HepG2 (cell line): ENCODE results near the gene GMEB1. TPM values are rescaled to one million over a fixed set of nuclear protein-coding genes. Genes with fewer than 3 reads are reported as not detected.

Source experiments
- DPF2 ChIP-seq: sonication (generic); formaldehyde crosslinking; IDR thresholded peaks from 2 replicates; pipeline ENCODE4 v1.4.0; 2020; ENCODE audit warnings: mild to moderate bottlenecking, low read depth, missing genetic modification reagents, borderline replicate concordance
- FOXM1 ChIP-seq: sonication (generic); formaldehyde crosslinking; IDR thresholded peaks from 2 replicates; pipeline ENCODE4 v1.5.0; 2020; ENCODE audit warnings: missing genetic modification reagents
- GATAD2A ChIP-seq: IDR thresholded peaks from 2 replicates; pipeline ENCODE4 v1.6.1; 2016
- HNF4G ChIP-seq, 2 experiments: sonication (generic) in 1 of 2; formaldehyde crosslinking in 1 of 2; IDR thresholded peaks; 2 replicates each; pipeline versions ENCODE4 v1.4.0 to v1.6.1; 2011 to 2020; ENCODE audit warnings: borderline replicate concordance in 2 of 2, low read depth in 2 of 2, mild to moderate bottlenecking in 2 of 2, low read length in 1 of 2, missing genetic modification reagents in 1 of 2, moderate library complexity in 1 of 2
- JARID2 ChIP-seq: sonication (generic); formaldehyde crosslinking; IDR thresholded peaks from 2 replicates; pipeline ENCODE4 v1.8.1; 2023; ENCODE audit warnings: missing genetic modification reagents, inconsistent platforms; ENCODE audit not compliant: insufficient replicate concordance
- KDM1A ChIP-seq: IDR thresholded peaks from 2 replicates; pipeline ENCODE4 v1.6.1; 2016; ENCODE audit warnings: missing compliant biosample characterization
- LRRFIP1 ChIP-seq: sonication (generic); formaldehyde crosslinking; conservative IDR thresholded peaks from 2 replicates; pipeline ENCODE4 v1.4.0; 2020; ENCODE audit warnings: missing genetic modification reagents
- SAP130 ChIP-seq: IDR thresholded peaks from 2 replicates; pipeline ENCODE4 v1.6.1; 2016; ENCODE audit warnings: low read depth
- ZBTB20 ChIP-seq: sonication (generic); formaldehyde crosslinking; IDR thresholded peaks from 2 replicates; pipeline ENCODE4 v1.8.1; 2023; ENCODE audit warnings: missing genetic modification reagents, low read depth, mild to moderate bottlenecking, borderline replicate concordance
- ZFP91 ChIP-seq: sonication (generic); formaldehyde crosslinking; IDR thresholded peaks from 2 replicates; pipeline ENCODE4 v1.9.0; 2022; ENCODE audit warnings: missing genetic modification reagents, mild to moderate bottlenecking, borderline replicate concordance
- ZNF546 ChIP-seq: sonication (generic); formaldehyde crosslinking; conservative IDR thresholded peaks from 2 replicates; pipeline ENCODE4 v1.8.1; 2023; ENCODE audit warnings: mild to moderate bottlenecking, missing genetic modification reagents
- ZNF572 ChIP-seq: sonication (generic); formaldehyde crosslinking; IDR thresholded peaks from 2 replicates; pipeline ENCODE4 v1.5.1; 2020; ENCODE audit warnings: mild to moderate bottlenecking, missing genetic modification reagents
- ZNF775 ChIP-seq: sonication (generic); formaldehyde crosslinking; IDR thresholded peaks from 2 replicates; pipeline ENCODE4 v1.4.0; 2020; ENCODE audit warnings: missing genetic modification reagents, mild to moderate bottlenecking, moderate library complexity, borderline replicate concordance
- ZNF780A ChIP-seq: sonication (generic); formaldehyde crosslinking; IDR thresholded peaks from 2 replicates; pipeline ENCODE4 v1.8.0; 2022; ENCODE audit warnings: mild to moderate bottlenecking, missing genetic modification reagents, moderate library complexity
- ZNF83 ChIP-seq: sonication (generic); formaldehyde crosslinking; IDR thresholded peaks from 2 replicates; pipeline ENCODE4 v1.4.0; 2020; ENCODE audit warnings: missing genetic modification reagents, mild to moderate bottlenecking, borderline replicate concordance
- polyA plus RNA-seq, 8 experiments: library from polyadenylated mRNA; depleted of rRNA in 3 of 8; stranded (reverse) in 7 of 8; unstranded in 1 of 8; fragments of >200 nt; fragmentation: Illumina TruSeq in 4 of 8; extraction: Trizol in 4 of 8; gene quantifications; 2 replicates each; pipeline versions ENCODE4 v1.2.1 to v1.2.3, GENCODE V29; 2011 to 2016; ENCODE audit warnings: low read depth in 4 of 8, missing spikeins in 1 of 8, mixed read lengths in 1 of 8; ENCODE audit not compliant: insufficient read depth in 1 of 8
- total RNA-seq, 5 experiments: library from RNA; depleted of rRNA; stranded (reverse); fragments of >200 nt; fragmentation: Illumina TruSeq; extraction: Trizol; gene quantifications; 2 replicates each; pipeline ENCODE4 v1.2.3, GENCODE V29; 2016; ENCODE audit warnings: low read depth in 1 of 5
- TF ChIP-seq, protein P1 (sequence below): sonication (generic); formaldehyde crosslinking; IDR thresholded peaks from 2 replicates; pipeline ENCODE4 v1.4.0; 2020; ENCODE audit warnings: low read depth, mild to moderate bottlenecking, missing genetic modification reagents
- TF ChIP-seq, protein P2 (sequence below): sonication (generic); formaldehyde crosslinking; IDR thresholded peaks from 2 replicates; pipeline ENCODE4; 2020; ENCODE audit warnings: missing genetic modification reagents, mild to moderate bottlenecking, borderline replicate concordance
- TF ChIP-seq, protein P3 (sequence below): IDR thresholded peaks from 2 replicates; pipeline ENCODE4 v1.6.1; 2016; ENCODE audit warnings: missing compliant biosample characterization, missing genetic modification reagents, borderline replicate concordance

The GMEB1 gene
- total and polyA plus RNA-seq, 2 of the 13 experiments (the other 11 are each of a cell fraction or from before 2014, with no cell fraction given): 3.0 to 6.0 TPM

DNA sequence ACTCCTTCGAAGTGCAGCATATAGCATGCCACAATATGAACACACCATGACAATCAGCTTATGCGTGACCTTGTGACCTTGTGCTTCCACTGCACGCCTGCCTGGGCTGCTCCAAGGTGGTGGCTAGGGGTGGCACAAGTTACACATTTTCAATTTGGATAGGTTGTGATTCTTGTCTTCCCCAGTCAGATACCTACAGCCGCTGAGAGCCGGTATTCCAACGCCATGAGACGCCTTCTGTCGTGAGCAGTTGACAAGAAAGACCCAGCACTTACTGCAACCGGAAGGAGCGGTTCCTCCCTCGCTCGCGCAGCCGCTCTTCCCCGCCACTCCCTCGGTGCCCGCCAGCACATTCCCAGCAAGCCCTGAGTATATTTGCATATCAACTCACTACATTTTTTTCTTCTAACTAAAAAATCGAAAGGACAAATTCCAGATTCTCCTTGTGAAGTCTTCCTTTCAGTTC is 20.5 kb upstream of the GMEB1 start (continued):
- TF ChIP-seq, protein P1, sequence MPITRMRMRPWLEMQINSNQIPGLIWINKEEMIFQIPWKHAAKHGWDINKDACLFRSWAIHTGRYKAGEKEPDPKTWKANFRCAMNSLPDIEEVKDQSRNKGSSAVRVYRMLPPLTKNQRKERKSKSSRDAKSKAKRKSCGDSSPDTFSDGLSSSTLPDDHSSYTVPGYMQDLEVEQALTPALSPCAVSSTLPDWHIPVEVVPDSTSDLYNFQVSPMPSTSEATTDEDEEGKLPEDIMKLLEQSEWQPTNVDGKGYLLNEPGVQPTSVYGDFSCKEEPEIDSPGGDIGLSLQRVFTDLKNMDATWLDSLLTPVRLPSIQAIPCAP: no peak
- TF ChIP-seq ZNF83 (CRISPR knock-in tag) (0 out of 2 replicates have a peak, but pooled peaks have one; percentile 53), LRRFIP1 (no peak), ZBTB20 (CRISPR knock-in tag) (no peak), DPF2 (CRISPR knock-in tag) (no peak), FOXM1 (no peak), GATAD2A (CRISPR knock-in tag) (peak; percentile 3; the same call in 1 of the 2 replicates), ZFP91 (CRISPR knock-in tag) (no peak; the same call in 1 of the 2 replicates), ZNF546 (CRISPR knock-in tag) (peak; percentile 57; the same call in 1 of the 2 replicates), ZNF780A (peak; percentile 57; the same call in 1 of the 2 replicates), HNF4G (IDR thresholded peaks at IDR 0.05; ENCODE audit: borderline replicate concordance, low read depth, low read length) (no peak), HNF4G (CRISPR knock-in tag; IDR thresholded peaks at IDR 0.05; ENCODE audit: borderline replicate concordance, low read depth) (no peak), ZNF572 (CRISPR knock-in tag) (no peak), SAP130 (CRISPR knock-in tag) (peak; percentile 78; the same call in 1 of the 2 replicates), KDM1A (CRISPR knock-in tag) (no peak), JARID2 (CRISPR knock-in tag) (no peak), ZNF775 (CRISPR knock-in tag) (no peak)
- TF ChIP-seq, protein P2, sequence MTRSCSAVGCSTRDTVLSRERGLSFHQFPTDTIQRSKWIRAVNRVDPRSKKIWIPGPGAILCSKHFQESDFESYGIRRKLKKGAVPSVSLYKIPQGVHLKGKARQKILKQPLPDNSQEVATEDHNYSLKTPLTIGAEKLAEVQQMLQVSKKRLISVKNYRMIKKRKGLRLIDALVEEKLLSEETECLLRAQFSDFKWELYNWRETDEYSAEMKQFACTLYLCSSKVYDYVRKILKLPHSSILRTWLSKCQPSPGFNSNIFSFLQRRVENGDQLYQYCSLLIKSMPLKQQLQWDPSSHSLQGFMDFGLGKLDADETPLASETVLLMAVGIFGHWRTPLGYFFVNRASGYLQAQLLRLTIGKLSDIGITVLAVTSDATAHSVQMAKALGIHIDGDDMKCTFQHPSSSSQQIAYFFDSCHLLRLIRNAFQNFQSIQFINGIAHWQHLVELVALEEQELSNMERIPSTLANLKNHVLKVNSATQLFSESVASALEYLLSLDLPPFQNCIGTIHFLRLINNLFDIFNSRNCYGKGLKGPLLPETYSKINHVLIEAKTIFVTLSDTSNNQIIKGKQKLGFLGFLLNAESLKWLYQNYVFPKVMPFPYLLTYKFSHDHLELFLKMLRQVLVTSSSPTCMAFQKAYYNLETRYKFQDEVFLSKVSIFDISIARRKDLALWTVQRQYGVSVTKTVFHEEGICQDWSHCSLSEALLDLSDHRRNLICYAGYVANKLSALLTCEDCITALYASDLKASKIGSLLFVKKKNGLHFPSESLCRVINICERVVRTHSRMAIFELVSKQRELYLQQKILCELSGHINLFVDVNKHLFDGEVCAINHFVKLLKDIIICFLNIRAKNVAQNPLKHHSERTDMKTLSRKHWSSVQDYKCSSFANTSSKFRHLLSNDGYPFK (CRISPR knock-in tag): peak; percentile 96
- TF ChIP-seq, protein P3, sequence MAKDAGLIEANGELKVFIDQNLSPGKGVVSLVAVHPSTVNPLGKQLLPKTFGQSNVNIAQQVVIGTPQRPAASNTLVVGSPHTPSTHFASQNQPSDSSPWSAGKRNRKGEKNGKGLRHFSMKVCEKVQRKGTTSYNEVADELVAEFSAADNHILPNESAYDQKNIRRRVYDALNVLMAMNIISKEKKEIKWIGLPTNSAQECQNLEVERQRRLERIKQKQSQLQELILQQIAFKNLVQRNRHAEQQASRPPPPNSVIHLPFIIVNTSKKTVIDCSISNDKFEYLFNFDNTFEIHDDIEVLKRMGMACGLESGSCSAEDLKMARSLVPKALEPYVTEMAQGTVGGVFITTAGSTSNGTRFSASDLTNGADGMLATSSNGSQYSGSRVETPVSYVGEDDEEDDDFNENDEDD (CRISPR knock-in tag): peak; percentile 66; the same call in 1 of the 2 replicates
